Retina (tissue), 1 donor: ENCODE measurements around the gene NOL4L.
A peak's percentile ranks its signal among the peaks of the same experiment; 100 is the strongest.
"Not testable (repeated sequence)": the region's sequence is repeated elsewhere in the genome, so short reads cannot be mapped to it uniquely, and the experiment has no call there.

Experiments
- DNase-seq: peaks from one replicate; pipeline ENCODE4 v3.0.0-alpha.2; 2016

The NOL4L gene

DNA sequence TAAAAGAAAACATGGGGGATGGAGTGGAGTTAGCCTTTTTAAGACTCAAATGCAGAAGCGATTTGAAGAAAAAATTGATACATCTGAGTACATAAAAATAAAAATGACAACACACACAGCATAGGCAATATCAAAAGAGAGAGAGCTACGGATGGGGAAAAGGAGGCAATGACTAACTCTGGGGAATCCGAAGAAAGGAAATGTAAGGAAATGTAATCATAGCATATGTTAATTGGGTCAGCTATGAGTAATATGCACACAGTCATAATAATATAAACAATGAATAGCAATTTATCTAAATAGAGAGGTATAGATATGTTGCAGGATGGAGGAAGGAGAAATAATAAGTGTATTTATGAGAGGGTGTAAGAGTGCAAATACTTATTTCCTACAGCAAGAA lies 83.4 kb downstream of the NOL4L start:
- DNase-seq: no peak

DNA sequence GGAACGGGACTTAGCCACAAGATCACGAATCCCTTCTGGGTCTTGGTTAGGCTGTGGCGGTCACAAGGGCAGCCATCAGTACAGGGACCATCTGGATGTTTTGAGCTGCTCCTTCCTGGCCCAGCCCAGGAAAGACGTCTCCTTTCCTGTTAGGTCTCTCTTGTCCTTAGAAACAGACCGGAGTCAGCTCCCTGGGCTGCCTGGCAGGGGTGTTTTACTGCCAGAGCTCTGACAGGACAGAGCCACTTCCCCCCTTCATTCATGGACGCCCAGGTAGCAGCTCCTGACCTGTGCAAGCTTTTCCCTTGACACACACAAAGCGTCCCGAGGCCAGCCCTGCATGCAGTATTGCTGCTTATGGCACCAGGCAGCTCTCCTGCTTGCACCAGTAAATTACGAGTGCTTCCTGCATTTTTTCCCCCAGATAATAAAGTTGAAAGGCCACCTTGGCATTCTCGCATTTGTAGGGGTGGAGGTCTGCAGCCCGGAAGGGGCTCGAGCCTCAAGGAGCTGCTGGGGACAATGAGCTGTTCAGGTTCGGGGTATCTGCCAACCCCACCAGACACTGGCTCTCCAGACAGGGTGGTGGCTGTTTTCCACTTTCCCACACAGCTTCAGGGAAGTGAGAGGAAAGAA lies 87.4 kb downstream of the NOL4L start:
- DNase-seq: no peak

DNA sequence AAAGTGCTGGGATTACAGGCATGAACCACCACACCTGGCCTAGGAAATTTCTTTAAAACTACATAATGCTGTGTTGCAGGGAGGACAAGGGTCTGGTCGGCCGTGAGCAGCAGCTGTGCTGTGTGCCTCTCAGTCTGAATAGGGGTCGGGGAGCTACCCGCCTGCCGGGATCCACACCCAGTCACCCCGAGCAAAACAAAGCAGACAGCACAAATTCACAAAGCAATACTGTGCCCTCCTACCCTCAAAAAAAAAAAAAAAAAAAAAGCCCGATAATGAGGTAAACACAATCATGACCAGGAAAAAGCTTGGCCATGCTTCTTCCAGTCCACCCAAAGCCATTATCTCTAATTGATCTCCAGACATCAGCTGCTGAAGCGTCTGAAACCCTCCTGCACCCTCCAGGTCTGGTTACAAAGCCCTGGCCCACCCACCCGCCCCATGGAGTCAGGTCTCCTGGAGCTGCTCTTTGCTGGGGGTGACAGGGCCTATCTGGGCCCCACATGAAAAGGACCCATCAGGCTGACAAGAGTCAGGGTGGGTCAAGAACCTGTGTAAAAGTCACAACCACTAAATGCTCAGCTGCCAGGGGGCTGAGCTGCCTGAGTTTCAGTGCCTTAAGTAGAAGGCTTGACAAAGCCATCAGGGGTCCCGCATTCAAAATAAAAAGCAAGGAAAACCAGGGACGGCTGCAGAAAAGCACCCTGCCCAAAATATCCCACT lies 88.2 kb downstream of the NOL4L start:
- DNase-seq: peak; percentile 57

DNA sequence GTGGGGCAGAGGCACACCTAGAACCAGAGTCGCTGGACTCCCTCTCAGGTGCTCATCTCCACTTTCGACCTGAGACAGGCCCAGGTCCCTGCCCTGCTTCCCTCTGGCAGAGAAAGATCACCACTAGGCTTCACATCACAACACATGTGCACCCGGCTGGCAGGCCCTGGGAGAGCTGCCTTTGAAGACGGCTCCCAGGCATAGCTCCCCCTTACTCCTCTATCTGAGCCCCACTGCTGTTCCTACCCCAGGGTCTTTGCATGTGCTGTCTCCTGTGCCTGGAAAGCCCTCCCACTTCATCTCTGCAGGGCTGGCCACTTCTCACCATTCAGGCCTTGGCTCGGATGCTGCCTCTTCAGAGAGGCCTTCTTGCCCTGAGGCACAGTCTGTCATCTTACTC lies 89.2 kb downstream of the NOL4L start:
- no peak for DNase-seq

- no peak for DNase-seq
These were observed 89.9 kb downstream of the NOL4L start for GRCh38 chr20:32495217-32495565.

DNA sequence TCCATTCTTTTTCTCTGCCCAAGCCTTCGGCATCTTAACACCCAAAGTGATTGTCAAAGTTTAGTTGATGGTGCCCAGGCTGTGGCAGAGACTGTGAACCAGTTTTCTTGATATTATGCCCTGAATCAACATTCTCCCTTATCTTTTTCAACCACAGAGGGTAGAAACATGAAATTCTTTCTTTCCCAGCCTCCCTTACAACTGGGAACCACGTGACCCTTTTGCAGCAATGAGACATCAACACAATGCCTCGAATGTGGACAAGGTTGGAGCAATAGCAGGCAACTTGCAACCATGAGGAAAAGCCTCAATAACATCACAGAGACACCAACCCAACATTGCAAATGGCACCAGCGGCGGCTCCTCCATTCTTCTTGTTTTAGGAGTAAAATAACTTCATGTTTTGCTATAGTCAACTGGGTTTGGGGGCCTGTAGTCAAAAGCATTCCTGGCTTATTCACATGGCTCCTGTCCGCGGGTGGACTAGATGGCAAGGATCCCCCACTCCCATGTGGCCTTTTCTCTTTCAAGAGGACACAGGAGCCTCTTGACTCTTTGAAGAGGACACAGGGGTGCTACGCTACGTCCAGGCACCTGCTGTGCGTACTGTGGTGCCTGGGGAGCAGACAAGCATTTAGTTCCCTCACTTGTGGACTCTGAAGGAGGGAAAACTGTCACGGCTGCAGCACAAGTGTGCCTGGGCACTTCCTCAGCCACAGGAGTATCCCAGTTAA lies 90.5 kb downstream of the NOL4L start:
- no peak for DNase-seq

GRCh38 chr20:32493356-32493755 lies 91.8 kb downstream of the NOL4L start:
- no peak for DNase-seq

DNA sequence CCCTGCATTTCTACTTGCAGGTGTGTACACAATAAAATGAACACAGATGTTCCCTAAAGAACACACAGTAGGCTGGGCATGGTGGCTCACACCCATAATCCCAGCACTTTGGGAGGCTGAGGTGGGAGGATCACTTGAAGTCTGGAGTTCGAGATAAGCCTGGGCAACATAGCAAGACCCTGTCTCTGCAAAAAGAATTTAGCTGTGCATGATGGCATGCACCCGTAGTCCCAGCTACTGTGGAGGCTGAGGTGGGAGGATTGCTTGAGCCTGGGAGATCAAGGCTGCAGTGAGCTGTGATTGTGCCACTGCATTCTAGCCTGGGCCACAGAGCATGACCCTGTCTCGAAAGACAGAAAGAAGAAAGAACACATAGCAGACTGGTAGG lies 93.4 kb downstream of the NOL4L start:
- not testable (repeated sequence) for DNase-seq

GRCh38 chr20:32490942-32491763 lies 94.0 kb downstream of the NOL4L start:
- DNase-seq: no peak

DNA sequence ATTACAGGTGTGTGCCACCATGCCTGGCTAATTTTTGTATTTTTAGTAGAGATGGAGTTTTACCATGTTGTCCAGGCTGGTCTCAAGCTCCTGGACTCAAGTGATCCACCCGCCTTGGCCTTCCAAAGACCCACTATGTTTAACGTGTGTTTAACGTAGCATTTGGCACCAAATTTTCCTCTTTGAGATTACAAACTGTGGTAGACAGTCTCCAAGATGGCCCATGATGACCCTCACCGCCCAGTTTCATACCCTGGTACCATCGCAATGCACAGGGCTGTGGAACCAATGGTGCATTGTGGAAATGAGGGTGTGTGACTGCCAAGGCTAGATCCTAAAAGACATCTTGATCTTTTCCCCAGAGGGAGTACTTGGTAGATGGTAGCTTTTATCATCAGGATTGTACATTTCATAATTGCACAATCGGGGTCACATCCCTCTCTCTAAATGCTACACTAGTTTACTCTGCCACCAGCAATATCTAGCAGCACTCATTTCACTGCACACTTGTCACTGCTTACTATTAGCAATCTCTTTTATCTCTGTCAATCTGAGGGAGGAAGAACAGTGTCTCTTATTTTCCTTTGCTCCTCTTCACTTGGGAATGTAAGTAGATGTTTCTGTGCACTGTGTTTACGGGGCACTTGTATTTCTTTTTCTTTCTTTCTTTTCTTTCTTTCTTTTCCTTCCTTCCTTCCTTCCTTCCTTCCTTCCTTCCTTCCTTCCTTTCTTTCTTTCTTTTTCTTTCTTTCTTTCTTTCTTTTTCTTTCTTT lies 96.9 kb downstream of the NOL4L start:
- DNase-seq: no peak

GRCh38 chr20:32487381-32487780 lies 97.8 kb downstream of the NOL4L start:
- DNase-seq: no peak

DNA sequence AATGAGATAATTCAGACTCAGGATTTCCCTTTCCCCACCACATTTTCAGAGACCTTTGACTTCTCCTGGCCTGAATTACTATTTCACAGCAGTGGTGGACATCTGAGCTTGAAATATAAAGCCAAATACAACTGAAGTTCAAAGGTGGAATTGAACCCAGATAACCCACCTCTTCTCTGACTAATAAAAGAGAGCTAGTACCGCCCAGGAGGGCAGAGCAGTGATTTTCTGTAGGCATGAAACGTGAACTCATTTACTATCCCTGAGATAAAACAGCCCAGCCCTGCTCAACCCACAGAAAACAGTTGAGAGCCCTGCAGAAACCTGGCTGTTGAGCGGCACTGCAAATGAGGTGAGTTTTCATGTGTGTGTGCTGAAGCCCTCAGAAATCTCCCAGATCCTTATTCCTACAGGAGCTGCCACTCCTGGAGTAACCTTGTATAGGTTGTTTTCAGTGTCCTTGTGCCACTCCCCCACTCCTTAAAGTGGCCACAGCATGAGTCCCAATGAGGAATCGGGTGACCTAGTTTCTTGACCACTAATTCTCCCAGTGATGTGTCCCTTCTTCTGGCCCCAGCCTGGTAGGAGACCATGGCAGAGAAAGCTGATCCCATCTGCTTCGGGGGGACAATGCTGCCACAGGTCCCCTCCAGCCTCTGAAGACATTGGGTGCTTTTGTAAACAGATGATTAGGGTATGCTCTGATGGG lies 99.2 kb downstream of the NOL4L start:
- DNase-seq: peak; percentile 61

GRCh38 chr20:32484958-32485769 lies 100.0 kb downstream of the NOL4L start:
- DNase-seq: peak; percentile 90

GRCh38 chr20:32484225-32484957 lies 100.7 kb downstream of the NOL4L start:
- peak; percentile 82 for DNase-seq

DNA sequence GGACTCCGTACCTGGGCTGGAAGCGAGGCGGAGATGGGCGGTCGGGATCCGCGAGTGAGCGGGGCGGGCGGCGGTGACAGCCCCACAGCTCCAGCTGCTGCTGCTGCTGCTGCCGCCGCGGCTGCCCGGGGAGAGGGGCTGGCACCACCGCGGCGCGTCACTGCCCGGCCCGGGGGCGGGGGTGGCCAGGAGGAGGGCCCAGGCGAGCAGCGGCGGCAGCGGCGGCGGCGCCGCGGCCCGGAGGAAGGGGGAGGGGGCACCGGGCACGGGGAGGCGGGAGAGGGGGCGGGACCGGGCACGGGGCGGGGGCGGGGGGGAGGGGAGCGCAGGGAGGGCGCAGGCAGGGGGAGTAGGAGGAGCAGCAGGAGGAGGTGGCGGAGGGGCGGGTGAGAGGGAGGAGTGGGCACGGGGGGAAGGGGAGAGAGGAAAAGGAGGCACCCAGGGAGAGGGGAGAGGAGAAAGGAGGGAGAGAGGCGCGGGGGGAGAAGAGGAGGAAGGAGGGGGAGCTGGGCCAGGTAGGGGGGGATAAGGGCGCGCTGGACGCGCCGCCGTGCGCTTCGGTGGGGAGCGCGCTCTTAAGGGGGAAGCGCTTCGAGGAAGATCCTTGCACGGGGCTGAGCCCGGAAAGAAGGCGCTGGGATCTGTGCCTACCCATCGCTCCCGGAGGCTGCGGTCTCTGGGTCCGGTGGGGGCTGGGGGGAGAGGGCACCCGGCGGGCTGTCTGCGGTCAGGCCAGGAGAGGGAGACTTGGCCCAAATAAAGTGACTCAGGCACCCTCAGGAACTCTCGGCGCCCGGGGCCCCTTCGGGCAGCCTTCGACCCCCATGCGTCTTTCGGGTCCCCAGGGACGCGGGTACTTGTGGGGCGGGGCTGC lies 101.5 kb downstream of the NOL4L start:
- peak; percentile 85 for DNase-seq

DNA sequence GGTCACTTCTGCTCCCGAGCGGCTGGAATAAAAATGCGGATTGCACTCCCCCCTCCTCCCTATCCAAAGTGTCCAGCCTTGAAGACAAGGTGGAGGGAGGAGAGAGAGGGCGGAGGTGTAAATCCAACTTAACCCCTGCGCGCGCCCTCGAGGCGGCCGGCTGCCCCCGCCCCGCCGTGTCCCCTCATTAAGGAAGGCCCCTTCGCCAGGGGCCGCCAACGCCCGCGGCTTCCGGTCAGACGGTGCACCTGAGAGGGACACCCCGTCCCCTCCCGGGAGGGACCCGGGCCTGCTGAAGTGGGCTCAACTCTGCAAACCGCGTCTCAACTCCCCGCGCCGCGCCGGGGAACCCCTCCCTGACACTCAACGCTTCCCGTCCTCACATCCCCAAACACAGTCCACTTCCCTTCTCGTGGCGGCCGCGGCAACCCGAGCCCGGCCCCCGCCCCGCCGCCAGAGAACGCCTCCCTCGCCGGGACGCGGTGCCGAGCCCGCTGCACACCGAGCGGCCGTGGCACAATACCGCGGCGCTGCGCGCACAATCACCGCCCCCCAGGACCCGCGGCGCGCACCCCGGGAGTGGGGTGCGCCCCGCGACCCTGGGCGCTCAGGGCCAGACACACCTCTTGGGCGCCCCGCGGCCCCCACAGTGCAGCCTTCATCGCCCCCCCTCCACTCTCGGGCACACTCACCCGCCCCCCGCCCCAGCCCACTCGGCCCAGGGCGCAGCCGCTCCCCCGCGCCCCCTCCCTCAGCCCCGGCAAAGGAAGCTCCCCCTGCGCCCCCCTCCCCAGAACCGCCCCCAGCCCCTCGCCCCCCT lies 102.5 kb downstream of the NOL4L start:
- peak; percentile 69 for DNase-seq

- DNase-seq: no peak
These were observed 103.0 kb downstream of the NOL4L start for GRCh38 chr20:32482143-32482441.
